Measurements from ENCODE around the gene ACO1.

The ACO1 gene

DNA sequence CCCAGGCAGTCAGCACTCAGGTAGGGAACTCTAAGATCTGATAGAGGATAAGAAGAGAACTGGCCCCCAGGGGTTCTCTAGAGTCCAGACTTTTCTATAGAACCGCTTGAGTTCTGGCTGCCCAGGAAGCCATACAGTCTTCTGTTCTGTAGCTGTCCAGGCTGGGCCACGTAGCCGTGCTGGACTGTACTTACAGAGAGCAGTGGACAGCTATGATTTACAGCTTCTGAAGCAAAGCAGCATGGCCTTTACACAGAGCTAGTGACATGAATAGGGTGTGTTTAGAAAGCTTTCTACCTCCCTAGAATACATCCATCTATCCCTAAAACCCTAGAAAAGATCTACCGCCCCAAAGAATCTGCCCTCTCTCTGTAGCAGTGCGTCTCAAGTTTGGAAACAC lies 57.2 kb downstream of the ACO1 start:
- TF ChIP-seq, protein P1, sequence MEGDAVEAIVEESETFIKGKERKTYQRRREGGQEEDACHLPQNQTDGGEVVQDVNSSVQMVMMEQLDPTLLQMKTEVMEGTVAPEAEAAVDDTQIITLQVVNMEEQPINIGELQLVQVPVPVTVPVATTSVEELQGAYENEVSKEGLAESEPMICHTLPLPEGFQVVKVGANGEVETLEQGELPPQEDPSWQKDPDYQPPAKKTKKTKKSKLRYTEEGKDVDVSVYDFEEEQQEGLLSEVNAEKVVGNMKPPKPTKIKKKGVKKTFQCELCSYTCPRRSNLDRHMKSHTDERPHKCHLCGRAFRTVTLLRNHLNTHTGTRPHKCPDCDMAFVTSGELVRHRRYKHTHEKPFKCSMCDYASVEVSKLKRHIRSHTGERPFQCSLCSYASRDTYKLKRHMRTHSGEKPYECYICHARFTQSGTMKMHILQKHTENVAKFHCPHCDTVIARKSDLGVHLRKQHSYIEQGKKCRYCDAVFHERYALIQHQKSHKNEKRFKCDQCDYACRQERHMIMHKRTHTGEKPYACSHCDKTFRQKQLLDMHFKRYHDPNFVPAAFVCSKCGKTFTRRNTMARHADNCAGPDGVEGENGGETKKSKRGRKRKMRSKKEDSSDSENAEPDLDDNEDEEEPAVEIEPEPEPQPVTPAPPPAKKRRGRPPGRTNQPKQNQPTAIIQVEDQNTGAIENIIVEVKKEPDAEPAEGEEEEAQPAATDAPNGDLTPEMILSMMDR (IDR thresholded peaks at IDR 0.05; ENCODE audit: low read length, missing control alignments): no peak
- H3K4me3 ChIP-seq (replicated peaks; ENCODE audit: low read depth, low read length): no peak overlapping the region

DNA sequence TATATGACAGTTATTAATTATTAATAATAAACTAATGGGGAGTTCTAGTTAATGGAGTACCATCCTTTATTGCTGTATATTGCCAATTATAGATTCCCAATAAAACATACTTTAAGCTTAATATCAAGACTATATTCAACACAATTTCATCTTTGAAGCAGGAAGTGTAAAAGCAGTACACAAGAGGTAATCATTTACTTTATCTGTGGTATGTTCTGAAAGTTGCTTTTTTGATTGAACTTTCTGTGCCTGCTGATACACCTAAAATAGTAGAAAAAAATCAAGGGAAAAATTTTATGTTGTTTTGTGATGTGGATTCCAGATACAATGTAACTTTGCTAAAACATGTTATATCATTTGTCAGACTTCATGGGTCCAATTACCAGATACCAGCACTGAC lies 58.0 kb downstream of the ACO1 start:
- no peak for DNase-seq (ENCODE audit: low read depth)
- no peak overlapping the region for H3K4me3 ChIP-seq (replicated peaks; ENCODE audit: low read depth, low read length)
- TF ChIP-seq, protein P1 (IDR thresholded peaks at IDR 0.05; ENCODE audit: low read length, missing control alignments): no peak

More for the DNA sequence above, 57.2 kb downstream of the ACO1 start:
- no peak for DNase-seq (ENCODE audit: low read depth)

DNA sequence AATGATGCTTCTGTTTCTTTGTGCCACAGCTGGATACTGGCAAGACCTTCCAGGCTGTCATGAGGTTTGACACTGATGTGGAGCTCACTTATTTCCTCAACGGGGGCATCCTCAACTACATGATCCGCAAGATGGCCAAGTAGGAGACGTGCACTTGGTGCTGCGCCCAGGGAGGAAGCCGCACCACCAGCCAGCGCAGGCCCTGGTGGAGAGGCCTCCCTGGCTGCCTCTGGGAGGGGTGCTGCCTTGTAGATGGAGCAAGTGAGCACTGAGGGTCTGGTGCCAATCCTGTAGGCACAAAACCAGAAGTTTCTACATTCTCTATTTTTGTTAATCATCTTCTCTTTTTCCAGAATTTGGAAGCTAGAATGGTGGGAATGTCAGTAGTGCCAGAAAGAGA lies 65.5 kb downstream of the ACO1 start:
- DNase-seq (ENCODE audit: low read depth): no peak
- no peak overlapping the region for H3K4me3 ChIP-seq (replicated peaks; ENCODE audit: low read depth, low read length)
- TF ChIP-seq, protein P1 (IDR thresholded peaks at IDR 0.05; ENCODE audit: low read length, missing control alignments): no peak

DNA sequence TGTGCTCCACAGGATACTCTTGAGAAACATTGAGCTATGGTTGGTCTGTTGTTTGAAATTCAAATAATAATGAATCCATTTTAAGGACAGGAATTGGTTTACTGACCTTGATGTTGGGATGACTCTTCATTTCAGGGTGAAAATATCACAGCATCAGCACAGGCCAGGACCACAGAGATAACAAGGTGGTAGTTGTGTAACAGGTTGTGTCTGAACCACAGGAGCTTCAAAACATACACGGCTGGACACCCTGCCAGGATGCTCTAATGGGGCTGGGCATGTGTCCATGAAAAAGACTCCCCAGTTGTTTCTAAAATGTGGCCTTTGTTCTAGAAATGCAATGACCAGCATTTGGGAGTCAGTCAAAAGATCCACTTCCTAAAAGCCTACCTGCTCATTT lies 69.8 kb downstream of the ACO1 start:
- no peak for DNase-seq (ENCODE audit: low read depth)
- TF ChIP-seq, protein P1 (IDR thresholded peaks at IDR 0.05; ENCODE audit: low read length, missing control alignments): no peak
- H3K4me3 ChIP-seq (replicated peaks; ENCODE audit: low read depth, low read length): no peak overlapping the region

DNA sequence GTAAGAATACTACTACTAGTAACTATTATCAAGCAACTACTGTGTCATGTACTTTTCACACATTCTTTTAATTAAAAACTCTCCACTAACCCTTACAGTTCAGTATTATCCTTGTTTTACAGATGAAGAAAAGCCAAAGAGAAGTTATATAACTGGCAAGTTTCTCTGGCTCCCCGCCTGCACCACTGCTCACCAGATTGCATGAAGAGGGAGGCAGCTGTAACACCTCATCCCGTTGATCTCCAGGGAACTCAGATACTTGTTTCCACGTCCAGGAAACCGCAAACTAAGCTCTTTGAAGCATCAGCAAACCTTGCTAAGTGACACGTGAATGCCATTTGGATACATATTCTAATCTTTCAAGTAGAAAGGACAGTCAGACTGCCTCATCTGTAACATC lies 71.3 kb downstream of the ACO1 start:
- TF ChIP-seq, protein P1 (IDR thresholded peaks at IDR 0.05; ENCODE audit: low read length, missing control alignments): no peak
- peak; percentile 19 for DNase-seq (ENCODE audit: low read depth)
- no peak overlapping the region for H3K4me3 ChIP-seq (replicated peaks; ENCODE audit: low read depth, low read length)

DNA sequence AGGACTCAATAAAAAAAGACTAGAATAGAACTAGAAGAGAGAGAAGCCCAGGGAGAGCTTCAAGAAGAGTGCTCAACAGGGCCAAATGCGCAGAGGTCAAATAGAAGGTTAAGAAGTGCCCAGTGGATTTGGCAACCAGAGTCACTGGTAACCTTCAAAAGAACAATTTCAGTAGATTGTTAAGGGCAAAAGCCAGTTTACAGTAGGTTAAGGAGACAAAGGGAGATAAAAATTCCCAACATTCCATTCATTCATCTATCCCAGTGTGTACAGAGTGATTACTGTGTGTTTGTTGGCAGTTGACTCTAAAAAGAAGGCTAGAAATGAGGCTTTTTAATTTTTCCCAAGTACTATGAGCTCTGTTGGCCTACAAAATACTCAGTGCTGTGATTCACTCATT lies 72.1 kb downstream of the ACO1 start:
- TF ChIP-seq, protein P1 (IDR thresholded peaks at IDR 0.05; ENCODE audit: low read length, missing control alignments): no peak
- DNase-seq (ENCODE audit: low read depth): peak; percentile 13

DNA sequence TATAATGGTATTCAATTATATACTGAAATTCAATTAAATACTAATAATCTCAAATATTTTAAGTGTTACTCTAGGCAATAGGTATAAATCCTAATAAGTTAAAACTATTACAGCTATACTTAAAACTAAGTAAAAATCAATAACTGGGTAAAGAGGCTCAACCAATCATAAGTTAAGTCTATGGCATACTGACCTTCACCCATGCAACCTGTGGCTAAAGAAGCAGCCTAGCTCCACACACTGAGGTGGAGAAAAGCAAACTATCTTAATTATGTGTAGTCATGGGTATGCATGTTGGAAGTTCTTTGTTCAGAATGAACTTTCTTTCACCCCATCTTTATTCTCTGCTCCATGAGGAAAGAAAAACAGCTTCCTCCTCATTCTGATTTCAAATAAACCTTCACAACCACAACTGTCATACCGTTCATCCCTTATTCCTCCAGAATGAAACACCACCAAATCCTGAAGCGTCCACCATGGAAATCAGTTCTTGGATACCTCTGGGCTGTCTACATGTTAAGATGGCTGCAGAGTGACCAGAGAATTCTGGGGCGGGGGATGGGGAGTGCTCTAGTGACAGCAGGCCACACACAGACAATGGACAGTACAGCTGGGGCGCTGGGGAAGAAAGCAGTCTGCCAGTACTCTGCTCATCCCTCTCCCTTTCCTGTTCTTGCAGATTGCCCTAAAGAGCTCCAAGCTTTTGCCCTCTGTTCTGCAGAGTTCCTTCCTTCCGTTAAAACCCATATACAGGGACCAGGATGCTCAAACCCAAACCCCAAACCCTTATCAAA lies 79.3 kb downstream of the ACO1 start:
- no peak for DNase-seq (ENCODE audit: low read depth)
- TF ChIP-seq, protein P1 (IDR thresholded peaks at IDR 0.05; ENCODE audit: low read length, missing control alignments): no peak
- no peak overlapping the region for H3K4me3 ChIP-seq (replicated peaks; ENCODE audit: low read depth, low read length)

More for the DNA sequence above, 72.1 kb downstream of the ACO1 start:
- H3K4me3 ChIP-seq (replicated peaks; ENCODE audit: low read depth, low read length): no peak overlapping the region

Measured in fibroblast of pulmonary artery (primary cell).